HEK293 (cell line): ENCODE data around the gene ZNF432.

Experiments
- CTCF ChIA-PET: fragments of 350-600 bp; formaldehyde crosslinking; extraction: SDS; loops from one replicate; lab custom pipeline; 2021; ENCODE audit warnings: antibody characterized with exemption; lab: Yijun Ruan, JAX
- POLR2A ChIA-PET: fragments of 300-600 bp; formaldehyde crosslinking; extraction: SDS; loops from one replicate; lab custom pipeline; 2020; ENCODE audit warnings: antibody characterized with exemption, inconsistent platforms; lab: Yijun Ruan, JAX
- H3K27ac ChIP-seq: fragments of 200-500 bp; sonication (Bioruptor generic); 2 replicates; pipeline ENCODE4 v1.5.1; 2014; ENCODE audit warnings: low read depth, low read length, control low read depth, inconsistent platforms; ENCODE audit errors: extremely low read depth
- H3K36me3 ChIP-seq, 2 experiments: fragments of 200-500 bp in 1 of 2; sonication (Bioruptor generic) in 1 of 2; 1 replicate in 1 of 2; 2 replicates in 1 of 2; pipeline ENCODE4 v1.5.1; 2014 to 2017; ENCODE audit warnings: inconsistent platforms in 2 of 2, low read length in 2 of 2; ENCODE audit not compliant: control insufficient read depth in 2 of 2, insufficient read depth in 1 of 2
- H3K4me1 ChIP-seq: fragments of 200-500 bp; sonication (Bioruptor generic); 2 replicates; pipeline ENCODE4 v1.5.1; 2014; ENCODE audit warnings: mild to moderate bottlenecking, low read length, inconsistent platforms; ENCODE audit not compliant: control insufficient read depth, insufficient read depth
- H3K4me3 ChIP-seq: 2 replicates; pipeline ENCODE4 v1.5.1; 2011; ENCODE audit warnings: low read depth, mild to moderate bottlenecking, control low read depth, low read length, moderate library complexity
- H3K9me3 ChIP-seq: fragments of 200-500 bp; sonication (Bioruptor generic); 2 replicates; pipeline ENCODE4 v1.5.1; 2014; ENCODE audit warnings: low read depth, low read length, inconsistent platforms; ENCODE audit not compliant: control insufficient read depth, insufficient read depth
- HOXD13 ChIP-seq: sonication (generic); formaldehyde crosslinking; IDR thresholded peaks from 2 replicates; pipeline ENCODE4 v1.8.0; 2022; ENCODE audit warnings: missing genetic modification reagents, borderline replicate concordance
- MZF1 ChIP-seq: fragments of 450-650 bp; formaldehyde crosslinking; IDR thresholded peaks from 2 replicates; pipeline ENCODE4 v1.5.1; 2017; ENCODE audit warnings: missing biosample characterization, missing genetic modification characterization, borderline replicate concordance
- OVOL3 ChIP-seq: fragments of 450-650 bp; formaldehyde crosslinking; IDR thresholded peaks from 2 replicates; pipeline ENCODE4 v1.5.1; 2016; ENCODE audit warnings: missing biosample characterization, missing genetic modification characterization
- SETDB1 ChIP-seq: IDR thresholded peaks from one replicate; pipeline ENCODE4 v1.6.1; 2017; ENCODE audit warnings: mild to moderate bottlenecking, low read length, moderate library complexity, mixed read lengths; ENCODE audit not compliant: insufficient read length
- TRIM28 ChIP-seq: IDR thresholded peaks from 2 replicates; pipeline ENCODE4 v1.6.1; 2011; ENCODE audit warnings: low read length, control low read depth, borderline replicate concordance
- ZBTB17 ChIP-seq: fragments of 450-650 bp; formaldehyde crosslinking; IDR thresholded peaks from 2 replicates; pipeline ENCODE4 v1.5.1; 2016; ENCODE audit warnings: missing biosample characterization, missing genetic modification characterization
- ZBTB21 ChIP-seq: fragments of 450-650 bp; formaldehyde crosslinking; IDR thresholded peaks from 2 replicates; pipeline ENCODE4 v1.5.1; 2017; ENCODE audit warnings: missing biosample characterization, missing genetic modification characterization
- ZBTB8A ChIP-seq: fragments of 450-650 bp; formaldehyde crosslinking; IDR thresholded peaks from 2 replicates; pipeline ENCODE4 v1.5.1; 2016; ENCODE audit warnings: missing biosample characterization, missing genetic modification characterization
- ZFHX2 ChIP-seq: fragments of 450-650 bp; formaldehyde crosslinking; conservative IDR thresholded peaks from 2 replicates; pipeline ENCODE4 v1.5.1; 2016; ENCODE audit warnings: missing biosample characterization, missing genetic modification characterization
- ZNF133 ChIP-seq: fragments of 450-650 bp; formaldehyde crosslinking; IDR thresholded peaks from 2 replicates; pipeline ENCODE4 v1.5.1; 2016; ENCODE audit warnings: missing biosample characterization, missing genetic modification characterization
- ZNF266 ChIP-seq: fragments of 450-650 bp; formaldehyde crosslinking; IDR thresholded peaks from 2 replicates; pipeline ENCODE4 v1.5.1; 2016; ENCODE audit warnings: missing biosample characterization, missing genetic modification characterization, low read depth
- ZNF514 ChIP-seq: fragments of 450-650 bp; formaldehyde crosslinking; IDR thresholded peaks from 2 replicates; pipeline ENCODE4 v1.5.1; 2016; ENCODE audit warnings: missing biosample characterization, missing genetic modification characterization
- ZNF558 ChIP-seq: fragments of 450-650 bp; formaldehyde crosslinking; IDR thresholded peaks from 2 replicates; pipeline ENCODE4 v1.5.1; 2016; ENCODE audit warnings: missing biosample characterization, missing genetic modification characterization
- ZNF76 ChIP-seq: fragments of 450-650 bp; formaldehyde crosslinking; IDR thresholded peaks from 2 replicates; pipeline ENCODE4; 2016; ENCODE audit warnings: low read depth, missing biosample characterization, missing genetic modification characterization, borderline replicate concordance
- ZNF768 ChIP-seq: fragments of 450-650 bp; formaldehyde crosslinking; IDR thresholded peaks from 2 replicates; pipeline ENCODE4 v1.5.1; 2018; ENCODE audit warnings: missing biosample characterization, mild to moderate bottlenecking, missing genetic modification characterization
- TF ChIP-seq, protein P1 (sequence below): sonication (generic); formaldehyde crosslinking; IDR thresholded peaks from 2 replicates; pipeline ENCODE4 v1.8.1; 2022; ENCODE audit warnings: mild to moderate bottlenecking, moderate library complexity, missing genetic modification reagents
- TF ChIP-seq, protein P2 (sequence below): IDR thresholded peaks from 2 replicates; pipeline ENCODE4 v1.6.1; 2011; ENCODE audit warnings: mild to moderate bottlenecking, low read depth, low read length, borderline replicate concordance
- TF ChIP-seq, protein P3 (sequence below): fragments of 450-650 bp; formaldehyde crosslinking; conservative IDR thresholded peaks from 2 replicates; pipeline ENCODE4 v1.5.1; 2016; ENCODE audit warnings: low read depth, missing biosample characterization, missing genetic modification characterization
- TF ChIP-seq, protein P4 (sequence below): fragments of 450-650 bp; formaldehyde crosslinking; IDR thresholded peaks from 2 replicates; pipeline ENCODE4 v1.5.1; 2016; ENCODE audit warnings: missing biosample characterization, missing genetic modification characterization
- TF ChIP-seq, protein P5 (sequence below): fragments of 450-650 bp; formaldehyde crosslinking; IDR thresholded peaks from 2 replicates; pipeline ENCODE4 v1.5.1; 2016; ENCODE audit warnings: missing biosample characterization, missing genetic modification characterization
- TF ChIP-seq, protein P6 (sequence below): fragments of 450-650 bp; formaldehyde crosslinking; IDR thresholded peaks from 2 replicates; pipeline ENCODE4 v1.5.1; 2017; ENCODE audit warnings: missing biosample characterization, mild to moderate bottlenecking, missing genetic modification characterization, moderate library complexity

The ZNF432 gene

DNA sequence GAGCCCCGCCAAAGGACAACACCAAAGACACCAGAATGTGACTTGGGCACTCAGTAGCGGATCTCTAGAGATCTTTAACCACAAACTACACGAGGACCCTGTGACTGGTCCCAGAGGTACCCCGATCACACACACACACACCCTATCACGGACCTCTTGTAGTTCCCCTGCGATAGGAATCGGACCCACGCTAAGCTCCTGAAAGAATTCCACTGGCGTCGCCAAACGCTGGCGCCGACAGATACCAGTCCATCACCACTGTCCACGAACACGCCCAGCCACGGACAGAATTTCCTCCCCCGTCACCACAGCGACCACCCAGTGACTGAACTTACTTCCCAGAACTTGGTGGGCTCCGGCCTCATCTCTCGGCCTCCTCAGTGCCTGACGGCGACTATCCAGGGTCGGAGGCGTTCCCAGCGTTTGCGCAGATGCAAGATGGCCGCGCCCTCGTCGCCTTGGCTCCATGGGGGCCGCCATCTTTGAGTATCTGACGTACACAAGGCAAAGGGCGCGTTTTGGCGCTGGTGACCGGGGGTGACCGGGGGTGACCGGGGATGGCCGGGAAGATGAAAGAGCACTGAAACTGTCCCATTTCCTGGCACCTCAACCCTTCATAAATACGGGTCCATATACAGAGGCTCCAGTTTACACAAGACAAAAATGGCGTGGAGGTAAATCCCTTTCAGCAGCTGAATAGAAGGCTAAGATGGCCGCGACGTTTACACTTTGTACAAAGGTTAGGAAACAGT, 40.7 kb downstream of the ZNF432 start, which contains the start of gene ZNF615 (continued):
- TF ChIP-seq, protein P1, sequence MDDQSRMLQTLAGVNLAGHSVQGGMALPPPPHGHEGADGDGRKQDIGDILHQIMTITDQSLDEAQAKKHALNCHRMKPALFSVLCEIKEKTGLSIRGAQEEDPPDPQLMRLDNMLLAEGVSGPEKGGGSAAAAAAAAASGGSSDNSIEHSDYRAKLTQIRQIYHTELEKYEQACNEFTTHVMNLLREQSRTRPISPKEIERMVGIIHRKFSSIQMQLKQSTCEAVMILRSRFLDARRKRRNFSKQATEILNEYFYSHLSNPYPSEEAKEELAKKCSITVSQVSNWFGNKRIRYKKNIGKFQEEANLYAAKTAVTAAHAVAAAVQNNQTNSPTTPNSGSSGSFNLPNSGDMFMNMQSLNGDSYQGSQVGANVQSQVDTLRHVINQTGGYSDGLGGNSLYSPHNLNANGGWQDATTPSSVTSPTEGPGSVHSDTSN = peak; percentile 68; the same call in 1 of the 2 replicates
- TF ChIP-seq ZNF514 (tag by site-specific recombination) (no peak), SETDB1 (no peak), ZNF76 (tag by site-specific recombination) (peak; percentile 75; the same call in 1 of the 2 replicates), ZFHX2 (tag by site-specific recombination) (0 out of 2 replicates have a peak, but pooled peaks have one; percentile 21), ZBTB8A (tag by site-specific recombination) (peak; percentile 42; the same call in 1 of the 2 replicates), ZNF266 (tag by site-specific recombination) (no peak)
- TF ChIP-seq, protein P2, sequence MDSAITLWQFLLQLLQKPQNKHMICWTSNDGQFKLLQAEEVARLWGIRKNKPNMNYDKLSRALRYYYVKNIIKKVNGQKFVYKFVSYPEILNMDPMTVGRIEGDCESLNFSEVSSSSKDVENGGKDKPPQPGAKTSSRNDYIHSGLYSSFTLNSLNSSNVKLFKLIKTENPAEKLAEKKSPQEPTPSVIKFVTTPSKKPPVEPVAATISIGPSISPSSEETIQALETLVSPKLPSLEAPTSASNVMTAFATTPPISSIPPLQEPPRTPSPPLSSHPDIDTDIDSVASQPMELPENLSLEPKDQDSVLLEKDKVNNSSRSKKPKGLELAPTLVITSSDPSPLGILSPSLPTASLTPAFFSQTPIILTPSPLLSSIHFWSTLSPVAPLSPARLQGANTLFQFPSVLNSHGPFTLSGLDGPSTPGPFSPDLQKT = no peak
- TF ChIP-seq, protein P3, sequence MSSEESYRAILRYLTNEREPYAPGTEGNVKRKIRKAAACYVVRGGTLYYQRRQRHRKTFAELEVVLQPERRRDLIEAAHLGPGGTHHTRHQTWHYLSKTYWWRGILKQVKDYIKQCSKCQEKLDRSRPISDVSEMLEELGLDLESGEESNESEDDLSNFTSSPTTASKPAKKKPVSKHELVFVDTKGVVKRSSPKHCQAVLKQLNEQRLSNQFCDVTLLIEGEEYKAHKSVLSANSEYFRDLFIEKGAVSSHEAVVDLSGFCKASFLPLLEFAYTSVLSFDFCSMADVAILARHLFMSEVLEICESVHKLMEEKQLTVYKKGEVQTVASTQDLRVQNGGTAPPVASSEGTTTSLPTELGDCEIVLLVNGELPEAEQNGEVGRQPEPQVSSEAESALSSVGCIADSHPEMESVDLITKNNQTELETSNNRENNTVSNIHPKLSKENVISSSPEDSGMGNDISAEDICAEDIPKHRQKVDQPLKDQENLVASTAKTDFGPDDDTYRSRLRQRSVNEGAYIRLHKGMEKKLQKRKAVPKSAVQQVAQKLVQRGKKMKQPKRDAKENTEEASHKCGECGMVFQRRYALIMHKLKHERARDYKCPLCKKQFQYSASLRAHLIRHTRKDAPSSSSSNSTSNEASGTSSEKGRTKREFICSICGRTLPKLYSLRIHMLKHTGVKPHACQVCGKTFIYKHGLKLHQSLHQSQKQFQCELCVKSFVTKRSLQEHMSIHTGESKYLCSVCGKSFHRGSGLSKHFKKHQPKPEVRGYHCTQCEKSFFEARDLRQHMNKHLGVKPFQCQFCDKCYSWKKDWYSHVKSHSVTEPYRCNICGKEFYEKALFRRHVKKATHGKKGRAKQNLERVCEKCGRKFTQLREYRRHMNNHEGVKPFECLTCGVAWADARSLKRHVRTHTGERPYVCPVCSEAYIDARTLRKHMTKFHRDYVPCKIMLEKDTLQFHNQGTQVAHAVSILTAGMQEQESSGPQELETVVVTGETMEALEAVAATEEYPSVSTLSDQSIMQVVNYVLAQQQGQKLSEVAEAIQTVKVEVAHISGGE = 0 out of 2 replicates have a peak, but pooled peaks have one; percentile 26

DNA sequence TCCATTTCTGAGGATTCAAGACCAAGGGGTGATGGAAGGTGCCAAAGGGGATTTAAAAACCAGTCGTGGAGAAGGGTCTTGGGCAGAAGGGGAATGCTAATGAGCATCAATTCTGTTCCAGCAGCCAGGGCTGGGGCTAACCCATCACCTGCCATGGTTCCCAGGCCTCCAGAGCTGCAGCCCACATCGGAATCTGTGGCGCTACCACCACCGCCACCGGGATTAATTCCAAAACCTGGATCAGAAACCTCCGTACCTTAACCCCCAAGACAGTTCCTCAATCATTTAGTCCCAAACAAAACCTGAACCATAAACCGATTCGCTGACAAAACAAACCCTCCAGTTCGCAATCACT, 41.2 kb downstream of the ZNF432 start:
- Histone ChIP-seq H3K4me3 (peak overlapping the region; percentile 100), H3K4me1 (no peaks in the 10 kb centered on the region), H3K9me3 (peaks cover 8% of the 10 kb centered on the region), H3K27ac (peak overlapping the region; percentile 67), H3K36me3 (peaks cover 14 to 18% of the 10 kb centered on the region in 2 experiments)
- ChIA-PET CTCF (interaction anchor here (0.7 to 1.0 kb wide), 3 partner anchors 20 to 585 kb away, joined by 3 to 4 read pairs (median 3); no protein-coding TSS in a partner anchor), POLR2A (interaction anchor here (1.7 to 2.2 kb wide), 2 partner anchors 21 to 42 kb away, joined by 5 to 7 read pairs; partner anchors contain the start of genes ZNF432 and ZNF614)
- TF ChIP-seq, protein P4, sequence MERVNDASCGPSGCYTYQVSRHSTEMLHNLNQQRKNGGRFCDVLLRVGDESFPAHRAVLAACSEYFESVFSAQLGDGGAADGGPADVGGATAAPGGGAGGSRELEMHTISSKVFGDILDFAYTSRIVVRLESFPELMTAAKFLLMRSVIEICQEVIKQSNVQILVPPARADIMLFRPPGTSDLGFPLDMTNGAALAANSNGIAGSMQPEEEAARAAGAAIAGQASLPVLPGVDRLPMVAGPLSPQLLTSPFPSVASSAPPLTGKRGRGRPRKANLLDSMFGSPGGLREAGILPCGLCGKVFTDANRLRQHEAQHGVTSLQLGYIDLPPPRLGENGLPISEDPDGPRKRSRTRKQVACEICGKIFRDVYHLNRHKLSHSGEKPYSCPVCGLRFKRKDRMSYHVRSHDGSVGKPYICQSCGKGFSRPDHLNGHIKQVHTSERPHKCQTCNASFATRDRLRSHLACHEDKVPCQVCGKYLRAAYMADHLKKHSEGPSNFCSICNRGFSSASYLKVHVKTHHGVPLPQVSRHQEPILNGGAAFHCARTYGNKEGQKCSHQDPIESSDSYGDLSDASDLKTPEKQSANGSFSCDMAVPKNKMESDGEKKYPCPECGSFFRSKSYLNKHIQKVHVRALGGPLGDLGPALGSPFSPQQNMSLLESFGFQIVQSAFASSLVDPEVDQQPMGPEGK (tag by site-specific recombination) = no peak
- no peak for TF ChIP-seq HOXD13 (CRISPR knock-in tag)
- TF ChIP-seq, protein P5, sequence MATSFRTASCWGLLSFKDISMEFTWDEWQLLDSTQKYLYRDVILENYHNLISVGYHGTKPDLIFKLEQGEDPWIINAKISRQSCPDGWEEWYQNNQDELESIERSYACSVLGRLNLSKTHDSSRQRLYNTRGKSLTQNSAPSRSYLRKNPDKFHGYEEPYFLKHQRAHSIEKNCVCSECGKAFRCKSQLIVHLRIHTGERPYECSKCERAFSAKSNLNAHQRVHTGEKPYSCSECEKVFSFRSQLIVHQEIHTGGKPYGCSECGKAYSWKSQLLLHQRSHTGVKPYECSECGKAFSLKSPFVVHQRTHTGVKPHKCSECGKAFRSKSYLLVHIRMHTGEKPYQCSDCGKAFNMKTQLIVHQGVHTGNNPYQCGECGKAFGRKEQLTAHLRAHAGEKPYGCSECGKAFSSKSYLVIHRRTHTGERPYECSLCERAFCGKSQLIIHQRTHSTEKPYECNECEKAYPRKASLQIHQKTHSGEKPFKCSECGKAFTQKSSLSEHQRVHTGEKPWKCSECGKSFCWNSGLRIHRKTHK (tag by site-specific recombination) = no peak
- TF ChIP-seq OVOL3 (tag by site-specific recombination) = no peak
- TF ChIP-seq, protein P6, sequence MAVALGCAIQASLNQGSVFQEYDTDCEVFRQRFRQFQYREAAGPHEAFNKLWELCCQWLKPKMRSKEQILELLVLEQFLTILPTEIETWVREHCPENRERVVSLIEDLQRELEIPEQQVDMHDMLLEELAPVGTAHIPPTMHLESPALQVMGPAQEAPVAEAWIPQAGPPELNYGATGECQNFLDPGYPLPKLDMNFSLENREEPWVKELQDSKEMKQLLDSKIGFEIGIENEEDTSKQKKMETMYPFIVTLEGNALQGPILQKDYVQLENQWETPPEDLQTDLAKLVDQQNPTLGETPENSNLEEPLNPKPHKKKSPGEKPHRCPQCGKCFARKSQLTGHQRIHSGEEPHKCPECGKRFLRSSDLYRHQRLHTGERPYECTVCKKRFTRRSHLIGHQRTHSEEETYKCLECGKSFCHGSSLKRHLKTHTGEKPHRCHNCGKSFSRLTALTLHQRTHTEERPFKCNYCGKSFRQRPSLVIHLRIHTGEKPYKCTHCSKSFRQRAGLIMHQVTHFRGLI (tag by site-specific recombination) = no peak
- no peak for TF ChIP-seq ZNF558 (tag by site-specific recombination)
- TF ChIP-seq ZBTB21 (tag by site-specific recombination) = no peak
- no peak for TF ChIP-seq ZBTB17
- TF ChIP-seq MZF1 (tag by site-specific recombination) = peak; percentile 71
- no peak for TF ChIP-seq ZNF768
- TF ChIP-seq TRIM28 = no peak
- no peak for TF ChIP-seq ZNF133
